Liver (tissue), 3 donors: ENCODE data around the gene SELENOV.

Experiments used
- CTCF ChIP-seq: fragments of 150-350 bp; IDR thresholded peaks from 2 replicates; pipeline ENCODE4 v1.5.1; 2017; ENCODE audit warnings: improper control_type of control experiment, low read depth, low read length; ENCODE audit not compliant: missing input control
- REST ChIP-seq: IDR thresholded peaks from 2 replicates; pipeline ENCODE4 v1.6.1; 2016; ENCODE audit warnings: antibody characterized with exemption, mild to moderate bottlenecking
- SP1 ChIP-seq: IDR thresholded peaks from 2 replicates; pipeline ENCODE4 v1.6.1; 2018; ENCODE audit warnings: antibody characterized with exemption, mild to moderate bottlenecking
- YY1 ChIP-seq: IDR thresholded peaks from 2 replicates; pipeline ENCODE4 v1.6.1; 2016; ENCODE audit warnings: antibody characterized with exemption, mild to moderate bottlenecking
- TF ChIP-seq, protein P1 (sequence below): IDR thresholded peaks from 2 replicates; pipeline ENCODE4 v1.6.1; 2016; ENCODE audit warnings: antibody characterized with exemption
- donor health status: healthy.
- donor health status: healthy.

DNA sequence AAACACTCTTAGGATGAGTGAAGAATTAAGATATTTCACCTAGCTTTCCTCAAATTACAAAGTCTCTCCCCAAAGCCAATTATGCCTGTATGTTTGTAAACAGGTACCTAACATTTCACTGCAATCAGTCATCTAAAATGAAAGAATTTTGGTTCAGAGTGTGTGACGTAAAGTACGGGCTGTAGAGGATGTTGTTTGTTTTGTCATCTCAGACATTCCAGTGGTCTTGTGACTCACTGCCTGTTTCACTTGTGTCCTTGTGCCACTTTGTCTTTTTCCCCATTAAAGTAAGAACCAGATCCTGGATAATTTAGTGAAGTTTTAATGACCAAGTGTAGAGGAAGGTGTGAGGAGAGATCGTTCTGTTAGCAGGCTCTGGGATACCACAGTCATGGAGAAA is 53.7 kb downstream of the SELENOV start:
- TF ChIP-seq CTCF (no peak), SP1 (no peak), YY1 (no peak), REST (no peak)
- TF ChIP-seq, protein P1, sequence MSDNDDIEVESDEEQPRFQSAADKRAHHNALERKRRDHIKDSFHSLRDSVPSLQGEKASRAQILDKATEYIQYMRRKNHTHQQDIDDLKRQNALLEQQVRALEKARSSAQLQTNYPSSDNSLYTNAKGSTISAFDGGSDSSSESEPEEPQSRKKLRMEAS, result no peak
